Body of pancreas (tissue), 4 donors: ENCODE results near the gene SPAG7. TPM values are rescaled to one million over a fixed set of nuclear protein-coding genes. Genes with fewer than 3 reads are reported as not detected.

Experiments used
- ATAC-seq: fragments of 150-250 bp; one replicate; pipeline ENCODE4 v1.9.1; 2016
- DNase-seq, 4 donors: peaks; one replicate each; pipeline ENCODE4 v3.0.0-alpha.2; 2019
- H3K27ac ChIP-seq, 4 donors: fragments of 200-600 bp; sonication (generic); 1 replicate in 3 of 4; 2 replicates in 1 of 4; pipeline versions ENCODE4 v1.5.1 to v1.6.1; 2016 to 2019; ENCODE audit warnings: mild to moderate bottlenecking in 1 of 4, mixed read lengths in 1 of 4, moderate library complexity in 1 of 4
- H3K27me3 ChIP-seq, 2 donors: fragments of 200-600 bp; sonication (generic); one replicate each; pipeline ENCODE4 v1.6.0; 2016; ENCODE audit warnings: mild to moderate bottlenecking in 1 of 2
- H3K36me3 ChIP-seq, 2 donors: fragments of 200-600 bp; sonication (generic); replicated peaks in 1 of 2; 2 replicates each; pipeline ENCODE4 v1.5.1; 2016; ENCODE audit warnings: low read depth in 2 of 2; ENCODE audit not compliant: insufficient read depth in 1 of 2
- H3K4me1 ChIP-seq: fragments of 200-600 bp; sonication (generic); one replicate; pipeline ENCODE4 v1.6.0; 2016
- H3K4me3 ChIP-seq, 2 donors: fragments of 200-600 bp; sonication (generic); 1 replicate in 1 of 2; 2 replicates in 1 of 2; pipeline ENCODE4 v1.5.1; 2016 to 2019
- H3K9me3 ChIP-seq, 3 donors: fragments of 200-600 bp; sonication (generic); 1 replicate in 2 of 3; 2 replicates in 1 of 3; pipeline ENCODE4 v1.5.1; 2016
- POLR2A ChIP-seq, 3 donors: fragments of 450-650 bp; IDR thresholded peaks; one replicate each; pipeline ENCODE4 v1.6.1; 2016; ENCODE audit warnings: antibody characterized with exemption in 3 of 3, mild to moderate bottlenecking in 2 of 3
- WGBS, 2 donors: methylation state at CpG; one replicate each; pipeline ENCODE4 v1.1.5; 2017; 5-methylcytosine and 5-hydroxymethylcytosine counted together
- intact Hi-C: fragments of 100-400 bp; cut with DNase I; formaldehyde crosslinking; loops from one replicate; pipeline ENCODE4 v1.15.1; 2023
- total RNA-seq, 2 donors: library from RNA; depleted of rRNA; stranded (reverse); fragments of >200 nt; gene quantifications; one replicate each; pipeline ENCODE4 v1.1.0, GENCODE V29; 2016
- TF ChIP-seq, protein P1 (sequence below), 7 experiments: fragments of 450-650 bp in 4 of 7; fragments of 200-600 bp in 3 of 7; sonication (generic) in 3 of 7; IDR thresholded peaks; one replicate each; pipeline ENCODE4 v1.5.1; 2016 to 2019; ENCODE audit warnings: antibody characterized with exemption in 7 of 7

SPAG7 gene
- total RNA-seq, 2 donors from 2014 or later: 26.2 to 29.0 TPM

DNA sequence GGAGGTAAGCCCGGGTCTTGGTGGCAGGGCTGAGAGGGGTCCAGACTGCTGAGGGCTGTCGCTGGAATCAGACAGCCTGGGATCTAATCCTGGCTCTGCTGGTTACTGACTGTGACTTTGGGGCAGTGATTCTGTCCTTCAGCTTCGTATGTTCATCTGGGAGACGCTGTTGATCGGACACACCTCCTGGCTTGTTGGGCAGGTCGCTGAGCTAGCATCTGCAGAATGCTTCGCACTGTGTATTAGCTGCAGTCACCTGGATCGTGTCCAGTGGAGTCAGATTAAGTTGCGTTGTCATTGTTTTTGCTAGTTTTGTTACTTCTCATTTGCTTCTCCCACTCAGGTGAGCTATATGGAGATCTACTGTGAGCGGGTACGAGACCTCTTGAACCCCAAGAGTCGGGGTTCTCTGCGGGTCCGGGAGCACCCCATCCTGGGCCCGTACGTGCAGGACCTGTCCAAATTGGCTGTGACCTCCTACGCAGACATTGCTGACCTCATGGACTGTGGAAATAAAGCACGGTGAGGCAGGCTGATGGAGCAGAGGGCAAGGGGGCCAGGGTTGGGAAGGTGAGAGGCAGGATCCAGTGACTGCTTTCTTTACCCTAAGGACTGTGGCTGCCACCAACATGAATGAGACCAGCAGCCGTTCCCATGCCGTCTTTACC, 34.6 kb upstream of the SPAG7 start:
- DNase-seq (no peak), ATAC-seq (no peak)
- H3K36me3 ChIP-seq: peaks cover 13 to 36% of the 10 kb centered on the region in 2 donors
- intact Hi-C loops: no loop called here
- H3K4me1 ChIP-seq: peaks cover 21% of the 10 kb centered on the region
- TF ChIP-seq, protein P1, sequence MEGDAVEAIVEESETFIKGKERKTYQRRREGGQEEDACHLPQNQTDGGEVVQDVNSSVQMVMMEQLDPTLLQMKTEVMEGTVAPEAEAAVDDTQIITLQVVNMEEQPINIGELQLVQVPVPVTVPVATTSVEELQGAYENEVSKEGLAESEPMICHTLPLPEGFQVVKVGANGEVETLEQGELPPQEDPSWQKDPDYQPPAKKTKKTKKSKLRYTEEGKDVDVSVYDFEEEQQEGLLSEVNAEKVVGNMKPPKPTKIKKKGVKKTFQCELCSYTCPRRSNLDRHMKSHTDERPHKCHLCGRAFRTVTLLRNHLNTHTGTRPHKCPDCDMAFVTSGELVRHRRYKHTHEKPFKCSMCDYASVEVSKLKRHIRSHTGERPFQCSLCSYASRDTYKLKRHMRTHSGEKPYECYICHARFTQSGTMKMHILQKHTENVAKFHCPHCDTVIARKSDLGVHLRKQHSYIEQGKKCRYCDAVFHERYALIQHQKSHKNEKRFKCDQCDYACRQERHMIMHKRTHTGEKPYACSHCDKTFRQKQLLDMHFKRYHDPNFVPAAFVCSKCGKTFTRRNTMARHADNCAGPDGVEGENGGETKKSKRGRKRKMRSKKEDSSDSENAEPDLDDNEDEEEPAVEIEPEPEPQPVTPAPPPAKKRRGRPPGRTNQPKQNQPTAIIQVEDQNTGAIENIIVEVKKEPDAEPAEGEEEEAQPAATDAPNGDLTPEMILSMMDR (IDR thresholded peaks at IDR 0.05): no peak
- no peak for TF ChIP-seq POLR2A (IDR thresholded peaks at IDR 0.05)
- no peak overlapping the region for H3K27ac ChIP-seq
- no peaks in the 10 kb centered on the region for H3K9me3 ChIP-seq
- no peak overlapping the region for H3K4me3 ChIP-seq
- WGBS, 2 donors: 93% methylated on average over 20 of the region's 20 CpGs
- H3K27me3 ChIP-seq: no peaks in the 10 kb centered on the region

DNA sequence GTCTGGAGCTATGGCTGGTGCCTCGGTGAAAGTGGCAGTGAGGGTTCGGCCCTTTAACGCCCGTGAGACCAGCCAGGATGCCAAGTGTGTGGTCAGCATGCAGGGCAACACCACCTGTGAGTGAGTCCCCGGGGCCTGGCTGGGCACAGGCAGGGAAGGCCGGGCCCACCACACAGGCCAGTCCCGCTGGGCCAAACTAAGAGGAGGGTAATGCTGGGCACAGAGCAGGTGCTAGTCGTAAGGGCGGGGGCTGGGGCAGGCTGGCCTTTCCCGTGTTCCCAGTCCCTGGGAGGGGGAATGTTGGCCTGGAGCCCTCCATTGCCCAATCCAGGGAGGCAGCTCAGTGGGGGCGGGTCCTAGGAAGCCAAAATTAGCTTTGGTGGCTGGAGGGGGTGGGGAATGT, 32.6 kb upstream of the SPAG7 start:
- H3K27ac ChIP-seq: peak overlapping the region in 1 of 4 donors; percentile 1
- no peaks in the 10 kb centered on the region for H3K27me3 ChIP-seq
- peak in 1 of 3 donors; percentile 31 for TF ChIP-seq POLR2A (IDR thresholded peaks at IDR 0.05)
- TF ChIP-seq, protein P1 (IDR thresholded peaks at IDR 0.05): no peak
- peak; percentile 40 to 64 (median 60) for DNase-seq
- 48 to 56% methylated on average over 10 to 11 of the region's 11 CpGs for WGBS, 2 donors
- H3K36me3 ChIP-seq: peaks cover 13 to 26% of the 10 kb centered on the region in 2 donors
- no peaks in the 10 kb centered on the region for H3K9me3 ChIP-seq
- no peak overlapping the region for H3K4me3 ChIP-seq
- peaks cover 27% of the 10 kb centered on the region for H3K4me1 ChIP-seq
- intact Hi-C loops: no loop called here
- no peak for ATAC-seq

DNA sequence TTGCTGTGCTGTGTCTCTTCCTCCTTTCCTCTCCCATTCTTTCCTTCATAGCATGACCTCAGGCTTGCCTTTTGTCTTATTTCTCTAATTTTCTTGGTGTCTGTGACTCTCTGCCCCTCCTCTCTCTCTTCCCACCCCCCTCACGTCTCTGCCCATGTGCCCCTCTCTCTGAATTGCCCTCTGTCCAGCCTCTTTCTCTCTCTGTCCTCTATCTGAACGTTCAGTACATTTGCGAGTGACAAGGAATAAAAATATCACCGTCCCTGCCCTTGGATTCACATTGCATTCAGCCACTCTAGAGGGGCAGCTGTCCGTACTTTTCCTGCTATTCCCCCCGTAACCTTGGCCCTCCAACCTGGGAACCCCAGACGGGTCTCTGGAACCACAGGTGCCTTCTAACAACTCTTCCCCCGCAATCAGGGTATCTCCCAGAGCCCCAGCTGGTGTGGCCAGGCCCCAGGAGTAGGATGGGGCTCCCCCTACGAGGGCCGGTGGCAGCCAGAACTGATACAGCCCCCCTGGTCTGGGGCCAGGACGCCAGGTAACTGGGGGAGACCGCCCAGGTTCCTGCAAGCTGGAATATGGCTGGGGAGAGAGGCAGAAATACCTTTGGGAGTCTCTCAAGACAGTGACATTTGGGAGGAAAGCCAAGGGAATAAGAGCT, 31.9 kb upstream of the SPAG7 start:
- intact Hi-C loops: no loop called here
- H3K4me3 ChIP-seq: no peak overlapping the region
- no peak for TF ChIP-seq POLR2A (IDR thresholded peaks at IDR 0.05)
- TF ChIP-seq, protein P1 (IDR thresholded peaks at IDR 0.05): no peak
- 46 to 53% methylated on average over 11 to 12 of the region's 12 CpGs for WGBS, 2 donors
- no peak for DNase-seq
- no peak for ATAC-seq
- peaks cover 9 to 22% of the 10 kb centered on the region in 2 donors for H3K36me3 ChIP-seq
- H3K9me3 ChIP-seq: no peaks in the 10 kb centered on the region
- H3K27ac ChIP-seq: peak overlapping the region in 3 of 4 donors; percentile 82 to 93 (median 90)
- H3K4me1 ChIP-seq: peaks cover 27% of the 10 kb centered on the region
- H3K27me3 ChIP-seq: no peaks in the 10 kb centered on the region

DNA sequence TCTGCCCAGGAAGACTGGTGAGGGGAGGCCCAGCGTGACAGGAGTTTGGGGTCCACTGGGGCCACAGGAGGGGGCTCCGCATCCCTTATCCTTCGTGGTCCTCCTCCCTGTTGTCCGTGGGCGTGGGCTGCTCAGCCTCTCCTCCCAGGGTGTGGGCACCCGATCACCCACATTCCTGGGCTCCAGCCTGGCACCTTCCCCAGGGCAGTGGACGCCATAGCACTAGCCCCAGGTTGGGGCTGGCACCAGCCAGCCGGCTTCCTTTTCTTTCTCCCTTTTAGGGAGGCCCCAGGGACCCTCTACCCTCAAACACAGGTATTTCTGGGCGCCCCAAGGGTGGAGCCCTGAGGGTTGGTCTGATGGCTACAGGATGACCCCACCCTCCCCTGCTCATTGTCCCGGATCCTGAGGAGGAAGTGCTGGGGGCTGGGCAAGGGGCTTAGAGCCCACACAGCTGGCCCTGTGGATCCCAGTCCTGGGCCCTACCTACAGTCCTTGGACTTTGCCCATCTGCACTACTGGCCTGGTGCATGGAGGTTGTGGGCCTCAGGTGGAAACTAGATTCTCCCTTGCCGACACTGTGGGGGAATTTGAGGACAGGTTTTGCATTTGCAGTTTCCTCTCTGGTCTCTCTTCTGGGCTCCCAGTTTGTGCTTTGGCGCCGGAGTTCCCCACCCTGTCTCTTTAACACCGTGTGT, 31.3 kb upstream of the SPAG7 start:
- H3K27ac ChIP-seq: peak overlapping the region; percentile 72 to 93 (median 86)
- no peak for TF ChIP-seq POLR2A (IDR thresholded peaks at IDR 0.05)
- TF ChIP-seq, protein P1 (IDR thresholded peaks at IDR 0.05): no peak
- intact Hi-C loops: no loop called here

More for the DNA sequence above, 31.3 kb upstream of the SPAG7 start:
- Histone ChIP-seq H3K36me3 (peaks cover 3 to 16% of the 10 kb centered on the region in 2 donors), H3K9me3 (no peaks in the 10 kb centered on the region), H3K27me3 (no peaks in the 10 kb centered on the region), H3K4me3 (peak overlapping the region; percentile 60 to 89), H3K4me1 (peaks cover 27% of the 10 kb centered on the region)
- ATAC-seq (no peak), DNase-seq (peak; percentile 29 to 54 (median 48))
- WGBS, 2 donors: 0 to 4% methylated on average over 8 to 14 of the region's 14 CpGs
